Measurements from ENCODE around the gene PDZD2.
"Not testable (repeated sequence)": the region's sequence is repeated elsewhere in the genome, so short reads cannot be mapped to it uniquely, and the experiment has no call there.

Gene PDZD2

DNA sequence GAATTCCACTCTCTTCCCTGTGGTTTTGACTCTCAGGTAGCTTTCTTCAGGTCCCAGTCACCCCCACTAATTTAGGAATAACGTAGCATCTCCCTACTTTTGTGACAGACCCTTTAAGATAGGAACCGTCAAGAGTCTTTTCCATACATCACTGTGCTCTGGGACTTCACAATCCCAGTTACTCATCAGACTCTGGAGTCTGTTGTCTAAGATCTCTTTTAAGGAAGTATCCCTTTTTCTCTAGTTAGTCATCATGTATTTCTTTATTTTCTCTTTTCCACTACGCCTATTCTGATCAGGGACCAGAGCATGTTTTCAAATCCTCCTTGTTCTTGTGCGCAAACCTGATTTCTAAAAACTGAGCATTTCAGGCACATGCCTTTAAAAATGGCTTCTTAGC, 392.2 kb downstream of the PDZD2 start:
- Histone ChIP-seq H3K9me2 (replicated peaks; ENCODE audit: control insufficient read depth, low read length) (no peaks in the 10 kb centered on the region), H3K36me3 (ENCODE audit: control insufficient read depth, low read length) (no peaks in the 10 kb centered on the region), H3F3A (ENCODE audit: control insufficient read depth, insufficient read depth) (no peaks in the 10 kb centered on the region), H3K27ac (ENCODE audit: low read depth, low read length) (no peak overlapping the region), H3K9me3 (ENCODE audit: control insufficient read depth, insufficient read depth, low read length) (no peaks in the 10 kb centered on the region), H3K27me3 (ENCODE audit: control insufficient read depth, low read length) (no peaks in the 10 kb centered on the region), H3K4me2 (ENCODE audit: low read length) (no peak overlapping the region), H4K20me1 (ENCODE audit: control insufficient read depth, insufficient read depth, low read depth, low read length) (no peaks in the 10 kb centered on the region), H3K4me3 (ENCODE audit: low read length) (no peak overlapping the region), H3K4me1 (ENCODE audit: control insufficient read depth, low read length) (peaks cover 33% of the 10 kb centered on the region), H3K79me2 (ENCODE audit: control insufficient read depth, low read length) (no peaks in the 10 kb centered on the region)
- TF ChIP-seq EZH2phosphoT487 (IDR thresholded peaks at IDR 0.05; ENCODE audit: borderline replicate concordance, low read length): no peak
- TF ChIP-seq, protein P1, sequence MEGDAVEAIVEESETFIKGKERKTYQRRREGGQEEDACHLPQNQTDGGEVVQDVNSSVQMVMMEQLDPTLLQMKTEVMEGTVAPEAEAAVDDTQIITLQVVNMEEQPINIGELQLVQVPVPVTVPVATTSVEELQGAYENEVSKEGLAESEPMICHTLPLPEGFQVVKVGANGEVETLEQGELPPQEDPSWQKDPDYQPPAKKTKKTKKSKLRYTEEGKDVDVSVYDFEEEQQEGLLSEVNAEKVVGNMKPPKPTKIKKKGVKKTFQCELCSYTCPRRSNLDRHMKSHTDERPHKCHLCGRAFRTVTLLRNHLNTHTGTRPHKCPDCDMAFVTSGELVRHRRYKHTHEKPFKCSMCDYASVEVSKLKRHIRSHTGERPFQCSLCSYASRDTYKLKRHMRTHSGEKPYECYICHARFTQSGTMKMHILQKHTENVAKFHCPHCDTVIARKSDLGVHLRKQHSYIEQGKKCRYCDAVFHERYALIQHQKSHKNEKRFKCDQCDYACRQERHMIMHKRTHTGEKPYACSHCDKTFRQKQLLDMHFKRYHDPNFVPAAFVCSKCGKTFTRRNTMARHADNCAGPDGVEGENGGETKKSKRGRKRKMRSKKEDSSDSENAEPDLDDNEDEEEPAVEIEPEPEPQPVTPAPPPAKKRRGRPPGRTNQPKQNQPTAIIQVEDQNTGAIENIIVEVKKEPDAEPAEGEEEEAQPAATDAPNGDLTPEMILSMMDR (IDR thresholded peaks at IDR 0.05; ENCODE audit: low read depth, low read length, poor library complexity, severe bottlenecking): no peak

DNA sequence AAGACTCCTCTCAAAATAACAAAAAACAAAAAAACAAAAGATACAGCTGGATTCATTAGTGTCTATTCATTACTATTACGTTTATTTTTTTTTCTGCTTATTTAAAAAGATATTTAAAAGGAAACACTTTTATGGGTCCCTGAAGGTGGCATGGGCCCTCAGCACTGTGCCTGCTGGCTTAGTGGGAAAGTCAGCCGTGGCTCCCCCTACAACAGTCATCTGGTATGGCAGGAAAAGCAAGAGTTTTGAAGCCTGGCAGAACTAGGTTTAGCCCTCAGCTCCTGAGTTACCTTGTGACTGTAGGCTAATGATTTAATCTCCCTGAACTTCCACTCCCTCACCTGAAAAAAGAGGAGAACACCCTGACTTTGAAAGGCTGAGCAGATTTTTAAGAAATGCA, 399.6 kb downstream of the PDZD2 start:
- H3K79me2 ChIP-seq (ENCODE audit: control insufficient read depth, low read length): no peaks in the 10 kb centered on the region
- H3K27ac ChIP-seq (ENCODE audit: low read depth, low read length): no peak overlapping the region
- TF ChIP-seq EZH2phosphoT487 (IDR thresholded peaks at IDR 0.05; ENCODE audit: borderline replicate concordance, low read length): no peak
- TF ChIP-seq, protein P1 (IDR thresholded peaks at IDR 0.05; ENCODE audit: low read depth, low read length, poor library complexity, severe bottlenecking): no peak
- H3K36me3 ChIP-seq (ENCODE audit: control insufficient read depth, low read length): peaks cover 27% of the 10 kb centered on the region
- no peaks in the 10 kb centered on the region for H3K27me3 ChIP-seq (ENCODE audit: control insufficient read depth, low read length)
- no peak overlapping the region for H3K4me2 ChIP-seq (ENCODE audit: low read length)
- H3K9me3 ChIP-seq (ENCODE audit: control insufficient read depth, insufficient read depth, low read length): peaks cover 5% of the 10 kb centered on the region; the same call in 1 of the 2 replicates
- peaks cover 14% of the 10 kb centered on the region for H3K4me1 ChIP-seq (ENCODE audit: control insufficient read depth, low read length)
- no peaks in the 10 kb centered on the region for H3F3A ChIP-seq (ENCODE audit: control insufficient read depth, insufficient read depth)
- no peaks in the 10 kb centered on the region for H4K20me1 ChIP-seq (ENCODE audit: control insufficient read depth, insufficient read depth, low read depth, low read length)
- no peak overlapping the region for H3K4me3 ChIP-seq (ENCODE audit: low read length)
- H3K9me2 ChIP-seq (replicated peaks; ENCODE audit: control insufficient read depth, low read length): no peaks in the 10 kb centered on the region

- not testable (repeated sequence) for H3K4me3 ChIP-seq (ENCODE audit: low read length); H4K20me1 ChIP-seq (ENCODE audit: control insufficient read depth, insufficient read depth, low read depth, low read length); H3K9me2 ChIP-seq (replicated peaks; ENCODE audit: control insufficient read depth, low read length); H3K27me3 ChIP-seq (ENCODE audit: control insufficient read depth, low read length); H3K4me2 ChIP-seq (ENCODE audit: low read length); H3K9me3 ChIP-seq (ENCODE audit: control insufficient read depth, insufficient read depth, low read length); H3K27ac ChIP-seq (ENCODE audit: low read depth, low read length); H3K79me2 ChIP-seq (ENCODE audit: control insufficient read depth, low read length); H3F3A ChIP-seq (ENCODE audit: control insufficient read depth, insufficient read depth)
- Histone ChIP-seq H3K4me1 (ENCODE audit: control insufficient read depth, low read length) (peaks cover 12% of the 10 kb centered on the region), H3K36me3 (ENCODE audit: control insufficient read depth, low read length) (peaks cover 27% of the 10 kb centered on the region)
Observed at GRCh38 chr5:32039133-32039532, 400.2 kb downstream of the PDZD2 start.

DNA sequence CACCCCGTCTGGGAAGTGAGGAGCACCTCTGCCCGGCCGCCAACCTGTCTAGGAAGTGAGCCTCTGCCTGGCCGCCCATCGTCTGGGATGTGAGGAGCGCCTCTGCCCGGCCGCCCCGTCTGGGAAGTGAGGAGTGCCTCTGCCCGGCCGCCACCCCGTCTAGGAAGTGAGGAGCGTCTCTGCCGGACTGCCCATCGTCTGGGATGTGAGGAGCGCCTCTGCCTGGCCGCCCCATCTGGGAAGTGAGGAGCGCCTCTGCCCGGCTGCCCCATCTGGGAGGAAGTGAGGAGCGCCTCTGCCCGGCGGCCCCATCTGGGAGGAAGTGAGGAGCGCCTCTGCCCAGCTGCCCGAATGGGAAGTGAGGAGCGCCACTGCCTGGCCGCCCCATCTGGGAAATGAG, 400.7 kb downstream of the PDZD2 start:
- H3K27me3 ChIP-seq (ENCODE audit: control insufficient read depth, low read length); H4K20me1 ChIP-seq (ENCODE audit: control insufficient read depth, insufficient read depth, low read depth, low read length); H3K4me1 ChIP-seq (ENCODE audit: control insufficient read depth, low read length); H3K4me2 ChIP-seq (ENCODE audit: low read length); H3K79me2 ChIP-seq (ENCODE audit: control insufficient read depth, low read length); H3K9me2 ChIP-seq (replicated peaks; ENCODE audit: control insufficient read depth, low read length); H3K9me3 ChIP-seq (ENCODE audit: control insufficient read depth, insufficient read depth, low read length); H3K4me3 ChIP-seq (ENCODE audit: low read length); H3F3A ChIP-seq (ENCODE audit: control insufficient read depth, insufficient read depth); H3K27ac ChIP-seq (ENCODE audit: low read depth, low read length): not testable (repeated sequence)
- peaks cover 27% of the 10 kb centered on the region for H3K36me3 ChIP-seq (ENCODE audit: control insufficient read depth, low read length)

DNA sequence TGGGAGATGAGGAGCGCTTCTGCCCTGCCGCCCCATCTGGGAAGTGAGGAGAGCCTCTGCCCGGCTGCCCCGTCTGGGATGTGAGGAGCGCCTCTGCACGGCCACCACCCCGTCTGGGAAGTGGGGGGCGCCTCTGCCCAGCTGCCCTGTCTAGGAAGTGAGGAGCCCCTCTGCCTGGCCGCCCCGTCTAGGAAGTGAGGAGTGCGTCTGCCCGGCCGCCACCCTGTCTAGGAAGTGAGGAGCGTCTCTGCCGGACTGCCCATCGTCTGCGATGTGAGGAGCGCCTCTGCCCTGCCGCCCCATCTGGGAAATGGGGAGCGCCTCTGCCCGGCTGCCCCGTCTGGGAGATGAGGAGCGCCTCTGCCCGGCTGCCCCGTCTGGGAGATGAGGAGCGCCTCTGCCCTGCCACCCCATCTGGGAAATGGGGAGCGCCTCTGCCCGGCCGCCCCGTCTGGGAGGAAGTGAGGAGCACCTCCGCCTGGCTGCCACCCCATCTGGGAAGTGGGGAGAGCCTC, 401.3 kb downstream of the PDZD2 start:
- H3F3A ChIP-seq (ENCODE audit: control insufficient read depth, insufficient read depth); H4K20me1 ChIP-seq (ENCODE audit: control insufficient read depth, insufficient read depth, low read depth, low read length); H3K4me2 ChIP-seq (ENCODE audit: low read length); H3K4me1 ChIP-seq (ENCODE audit: control insufficient read depth, low read length); H3K27me3 ChIP-seq (ENCODE audit: control insufficient read depth, low read length); H3K9me3 ChIP-seq (ENCODE audit: control insufficient read depth, insufficient read depth, low read length); H3K79me2 ChIP-seq (ENCODE audit: control insufficient read depth, low read length); H3K4me3 ChIP-seq (ENCODE audit: low read length); H3K27ac ChIP-seq (ENCODE audit: low read depth, low read length); H3K9me2 ChIP-seq (replicated peaks; ENCODE audit: control insufficient read depth, low read length): not testable (repeated sequence)
- H3K36me3 ChIP-seq (ENCODE audit: control insufficient read depth, low read length): peaks cover 27% of the 10 kb centered on the region

All from DOHH2 (cell line).